ENCODE results near the gene CAMSAP2.
A peak's percentile ranks its signal among the peaks of the same experiment; 100 is the strongest.
"Not testable (repeated sequence)": the region's sequence is repeated elsewhere in the genome, so short reads cannot be mapped to it uniquely, and the experiment has no call there.

The CAMSAP2 gene

DNA sequence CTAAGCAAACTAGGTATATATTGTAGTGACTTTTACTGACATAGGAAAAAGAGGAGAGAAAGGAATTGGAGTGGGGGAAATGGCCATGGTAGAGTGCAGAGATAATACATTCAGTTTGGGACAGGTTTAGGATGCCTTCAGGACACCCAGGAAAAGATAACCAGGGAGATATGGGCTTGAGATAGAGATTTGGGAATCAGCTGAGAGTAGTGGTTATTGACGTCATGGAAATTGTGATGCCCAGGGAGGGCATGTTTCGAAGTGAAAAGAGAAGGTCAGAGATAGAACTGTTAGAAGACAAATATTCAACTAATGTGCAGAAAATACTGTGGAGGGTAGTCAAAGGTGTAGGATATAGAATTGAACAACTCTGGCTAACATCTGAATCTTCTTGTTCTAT lies 40.6 kb downstream of the CAMSAP2 start:
- DNase-seq = no peak

DNA sequence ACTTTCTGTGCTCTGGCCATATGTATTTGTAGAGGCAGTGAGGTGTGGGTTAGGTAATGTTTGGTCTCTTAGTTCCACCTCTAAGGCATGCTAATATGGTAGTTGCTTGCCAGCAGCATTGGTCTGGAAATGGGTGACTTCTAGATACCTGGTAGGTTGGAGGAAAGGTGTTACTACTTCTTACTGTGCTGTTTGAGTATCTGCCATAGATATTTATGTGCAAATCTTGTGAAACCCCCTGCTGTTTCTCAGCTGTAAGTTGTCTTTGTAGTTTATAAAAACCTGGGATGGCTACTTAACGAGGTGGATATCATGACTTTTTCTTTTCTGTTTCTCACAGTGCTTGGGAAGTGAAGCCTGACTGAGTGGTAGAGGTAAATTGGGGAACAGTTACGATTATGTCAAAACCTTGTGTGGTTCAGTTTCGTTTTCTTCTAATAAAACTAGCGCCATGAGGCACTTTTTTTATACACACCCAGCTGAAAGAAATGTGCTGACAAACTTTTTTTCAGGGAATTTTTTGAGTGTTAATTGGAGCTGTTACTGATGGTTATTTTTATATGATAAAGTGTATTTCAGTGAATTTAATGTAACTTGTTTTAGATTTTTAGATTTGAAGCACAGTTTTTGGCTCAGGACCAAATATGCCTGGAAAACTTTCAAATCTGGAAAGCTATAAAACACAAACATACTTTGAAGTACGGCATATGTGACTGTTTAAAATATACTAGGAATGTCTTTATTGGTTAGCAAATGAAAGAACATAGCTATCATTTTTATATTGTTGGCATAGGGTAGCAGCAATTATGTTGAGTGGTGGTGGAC lies 42.1 kb downstream of the CAMSAP2 start:
- peak in 1 of 58 donors; percentile 15 for DNase-seq

DNA sequence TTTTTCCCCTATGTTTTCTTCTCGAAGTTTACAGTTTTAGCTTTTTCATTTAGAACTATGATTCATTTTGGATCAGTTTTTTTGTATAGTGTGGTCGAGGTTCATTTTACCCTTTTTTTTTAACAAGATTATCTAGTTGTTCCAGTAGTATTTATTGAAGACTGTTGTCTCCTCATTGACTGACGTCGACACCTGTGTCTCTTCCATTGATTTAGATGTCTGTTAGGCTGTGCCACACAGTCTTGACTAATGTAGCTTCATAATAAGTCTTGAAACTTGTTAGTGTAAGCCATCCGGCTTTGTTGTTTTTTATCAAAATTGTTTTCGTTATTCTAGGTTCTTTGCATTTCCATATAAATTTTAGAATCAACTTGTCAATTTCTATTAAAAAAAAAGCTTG lies 45.2 kb downstream of the CAMSAP2 start:
- no peak for DNase-seq

DNA sequence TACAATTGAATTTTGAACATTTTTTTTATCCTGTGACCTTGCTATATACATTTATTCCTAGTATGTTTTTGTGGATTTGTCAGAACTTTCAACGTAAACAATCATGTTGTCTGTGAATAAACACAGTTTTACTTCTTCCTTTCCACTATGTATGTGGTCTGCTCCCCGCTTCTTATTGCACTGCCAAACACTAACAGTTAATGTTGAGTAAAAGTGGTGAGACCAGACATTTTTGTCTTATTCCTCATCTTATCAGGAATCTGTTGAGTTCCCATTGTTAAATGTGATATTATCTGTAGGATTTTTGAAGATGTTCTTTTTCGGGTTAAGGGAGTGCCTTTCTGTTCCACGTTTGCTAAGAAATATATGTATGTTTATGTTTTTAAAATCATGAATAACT lies 45.9 kb downstream of the CAMSAP2 start:
- no peak for DNase-seq

DNA sequence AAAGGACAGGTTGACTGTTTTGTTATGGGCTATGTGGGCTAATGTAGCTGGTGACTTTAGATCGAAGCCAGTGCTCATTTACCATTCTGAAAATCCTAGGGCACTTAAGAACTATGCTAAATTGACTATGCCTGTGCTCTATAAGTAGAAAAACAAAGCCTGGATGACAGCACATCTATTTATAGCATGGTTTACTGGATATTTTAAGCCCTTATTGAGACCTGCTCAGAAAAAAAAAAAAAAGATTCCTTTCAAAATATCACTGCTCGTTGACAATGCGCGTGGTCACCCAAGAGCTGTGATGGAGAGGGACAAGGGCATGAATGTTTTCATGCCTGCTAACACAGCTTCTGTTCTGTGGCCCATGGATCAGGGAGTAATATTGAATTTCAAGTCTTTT lies 48.1 kb downstream of the CAMSAP2 start:
- no peak for DNase-seq

DNA sequence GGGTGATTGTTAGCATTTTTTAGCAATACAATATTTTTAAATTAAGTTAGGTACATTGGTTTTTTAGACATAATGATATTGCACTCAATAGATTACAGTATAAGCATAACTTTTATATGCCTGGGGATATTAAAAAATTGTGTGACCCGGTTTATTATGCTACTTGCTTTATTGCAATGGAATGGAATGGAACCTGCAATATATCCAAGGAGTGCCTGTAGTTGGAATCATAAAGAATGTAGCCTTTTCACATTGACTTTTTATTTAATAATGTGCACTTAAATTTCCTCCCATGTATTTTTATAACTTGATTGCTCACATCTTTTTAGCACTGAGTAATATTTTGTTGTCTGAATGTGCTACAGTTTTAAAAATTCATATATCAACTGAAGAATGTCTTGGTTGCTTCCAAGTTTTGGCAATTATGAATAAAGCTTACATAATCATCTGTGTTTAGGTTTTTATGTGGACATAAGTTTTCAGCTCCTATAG lies 49.2 kb downstream of the CAMSAP2 start:
- no peak for DNase-seq

DNA sequence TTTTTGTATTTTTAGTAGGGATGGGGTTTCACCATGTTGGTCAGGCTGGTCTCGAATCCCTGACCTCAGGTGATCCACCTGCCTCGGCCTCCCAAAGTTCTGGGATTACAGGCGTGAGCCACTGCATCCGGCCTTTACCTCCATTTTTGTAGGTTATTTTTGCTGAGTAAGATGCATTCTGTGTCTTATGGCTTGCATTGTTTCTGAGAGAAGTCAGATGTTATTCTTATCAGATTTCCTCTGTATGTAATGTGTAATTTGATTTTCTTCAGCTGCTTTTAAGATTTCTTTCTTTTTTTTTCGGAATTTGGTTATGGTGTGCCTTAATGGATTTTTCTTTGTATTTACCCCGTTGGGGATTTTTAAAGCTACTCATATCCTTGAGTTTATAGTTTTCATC lies 52.3 kb downstream of the CAMSAP2 start:
- not testable (repeated sequence) for DNase-seq

DNA sequence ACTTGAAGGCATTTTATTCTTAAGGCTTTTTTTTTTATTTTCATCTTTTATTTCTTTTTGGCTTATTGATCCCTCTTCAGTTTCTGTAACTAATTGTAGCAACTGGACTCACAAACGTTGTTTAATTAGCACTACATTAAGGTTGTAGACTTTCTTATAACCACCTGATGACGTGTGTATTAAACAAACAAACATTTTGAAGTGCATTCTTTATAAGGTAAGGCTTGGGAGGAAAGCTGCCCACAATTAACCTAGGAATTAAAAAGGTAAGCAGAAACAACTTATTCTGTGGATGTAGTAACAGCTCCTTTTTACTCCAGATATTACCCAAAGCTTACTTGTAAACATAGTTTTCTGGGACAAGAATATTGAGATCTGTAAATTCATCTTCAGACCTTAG lies 55.0 kb downstream of the CAMSAP2 start:
- no peak for DNase-seq

DNA sequence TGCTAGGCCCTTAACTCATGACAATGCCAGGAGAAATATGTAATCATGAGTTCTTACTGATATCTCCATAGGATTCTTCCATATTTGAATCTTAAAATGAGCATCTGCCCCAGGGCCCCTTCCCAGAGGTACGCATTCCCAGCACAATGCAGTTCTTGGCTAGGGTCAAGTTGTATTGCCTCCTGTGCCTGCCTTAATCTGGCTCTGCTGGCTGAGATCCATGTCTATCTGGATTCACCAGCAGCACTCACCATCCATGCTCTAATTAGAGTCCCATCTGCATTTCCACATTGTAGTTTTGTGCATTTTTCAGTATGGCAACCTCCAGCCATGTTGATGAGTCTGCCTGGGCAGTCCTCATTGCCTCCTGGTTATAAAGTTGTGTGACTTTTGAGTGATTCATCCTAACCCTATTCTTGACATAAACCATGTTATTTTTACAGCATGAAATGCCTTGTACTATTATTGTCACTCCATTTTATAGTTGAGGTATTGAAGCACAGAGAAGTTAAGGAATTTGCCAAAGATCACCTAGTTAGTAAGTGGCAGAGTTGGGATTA lies 55.9 kb downstream of the CAMSAP2 start:
- no peak for DNase-seq

DNA sequence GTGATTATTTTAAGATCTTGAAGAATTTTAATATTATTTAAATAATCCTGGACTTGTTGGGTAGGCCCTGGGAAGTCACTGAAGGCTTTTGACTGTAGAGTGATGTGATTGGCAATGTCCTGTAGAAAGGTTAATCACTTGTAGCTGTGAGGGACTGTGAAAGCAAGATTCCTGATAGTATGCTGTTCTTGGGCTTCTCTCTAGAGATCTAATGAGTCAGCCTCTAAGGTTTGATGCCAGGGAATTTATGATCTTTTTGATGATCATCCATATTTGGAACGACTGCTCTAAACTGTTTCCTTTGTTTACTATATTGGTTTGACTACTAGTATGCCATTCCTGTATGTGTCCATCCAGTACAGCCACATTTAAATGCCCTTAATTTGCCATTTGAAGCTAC lies 56.5 kb downstream of the CAMSAP2 start:
- DNase-seq = no peak

DNA sequence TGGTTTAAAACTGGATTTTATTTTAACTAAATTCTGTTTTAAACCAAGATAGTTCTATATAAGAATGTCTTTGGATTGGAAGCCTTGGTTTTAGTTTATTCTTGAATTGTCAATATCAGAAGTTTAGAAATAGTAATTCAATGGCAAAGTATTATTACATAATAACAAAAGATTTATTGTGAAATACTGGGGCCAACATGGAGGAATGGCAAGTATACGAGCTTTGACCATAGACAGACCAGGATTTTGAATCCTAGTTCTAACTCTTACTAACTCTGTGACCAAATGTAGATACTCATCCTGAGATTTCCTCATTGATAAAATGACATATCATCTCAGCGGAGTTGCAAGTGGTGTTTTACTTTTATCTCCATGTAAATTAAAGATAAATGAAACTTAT lies 63.3 kb downstream of the CAMSAP2 start:
- no peak for DNase-seq

DNA sequence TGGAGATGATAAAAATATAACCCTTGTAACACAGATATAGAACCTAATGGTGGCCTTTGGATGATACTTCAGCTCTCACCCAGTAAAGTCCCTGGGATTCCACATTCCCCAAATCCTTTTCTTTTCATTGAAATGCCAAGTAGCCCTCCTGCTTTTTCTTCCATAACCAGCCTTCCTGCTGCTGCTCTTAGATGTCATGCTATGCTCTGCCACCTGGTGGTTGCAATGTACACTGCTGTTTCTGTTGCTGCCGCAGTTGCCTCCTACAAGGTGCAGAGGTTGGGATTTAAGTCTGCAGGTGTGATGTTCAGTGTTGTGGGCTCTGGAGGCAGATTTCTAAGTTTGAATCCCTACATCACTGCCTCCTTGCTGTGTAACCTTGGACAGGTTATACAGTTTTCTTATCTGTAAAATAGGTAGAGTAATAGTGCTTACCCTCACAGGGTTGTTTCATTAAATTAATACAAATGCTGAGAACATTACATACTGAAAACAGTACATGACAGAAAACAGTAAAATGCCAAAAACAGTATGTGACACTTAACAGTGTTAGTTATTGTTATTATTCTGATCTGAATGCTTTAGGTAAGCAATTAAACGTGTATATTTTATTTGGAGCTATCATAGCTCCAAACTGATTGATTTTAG lies 64.3 kb downstream of the CAMSAP2 start:
- DNase-seq = peak in 54 of 58 donors; percentile 0 to 80 (median 48)

DNA sequence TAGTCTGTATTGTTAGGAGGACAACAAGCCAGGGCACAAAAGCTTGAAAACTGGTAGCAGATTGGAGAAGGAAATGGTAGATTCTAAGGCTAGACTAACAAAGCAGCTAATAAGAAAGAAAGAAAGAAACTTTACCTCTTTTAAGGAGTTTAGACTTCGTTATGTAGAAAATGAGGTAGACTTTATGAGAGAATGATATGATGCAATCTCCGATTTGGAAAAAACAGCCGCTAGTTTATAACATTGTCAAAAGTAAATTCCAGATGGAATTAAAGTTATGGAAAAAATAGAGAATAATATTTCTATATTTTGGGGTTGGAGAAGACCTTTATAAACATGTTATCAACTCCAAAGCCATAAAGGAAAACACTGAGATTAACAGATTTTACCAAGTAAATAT lies 67.0 kb downstream of the CAMSAP2 start:
- DNase-seq = no peak

DNA sequence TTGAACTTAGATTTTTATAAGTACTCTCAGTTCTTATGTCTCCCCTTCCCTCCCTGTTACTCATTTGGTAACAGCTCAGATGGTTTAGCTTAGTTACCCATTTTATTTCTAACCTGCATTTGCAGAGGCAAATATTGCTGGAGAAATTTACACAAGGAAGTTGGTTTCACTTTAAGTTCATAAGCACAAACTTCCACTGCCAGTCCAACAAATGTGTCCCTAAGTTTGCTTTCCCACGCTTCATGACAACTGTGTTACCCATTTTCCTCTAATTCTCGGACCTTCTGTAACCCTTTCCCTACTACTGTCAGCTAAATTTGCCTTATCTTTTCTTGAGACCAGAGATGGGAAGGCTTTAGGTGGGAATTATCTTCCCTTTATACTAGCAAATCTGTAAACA lies 70.2 kb downstream of the CAMSAP2 start:
- no peak for DNase-seq

DNA sequence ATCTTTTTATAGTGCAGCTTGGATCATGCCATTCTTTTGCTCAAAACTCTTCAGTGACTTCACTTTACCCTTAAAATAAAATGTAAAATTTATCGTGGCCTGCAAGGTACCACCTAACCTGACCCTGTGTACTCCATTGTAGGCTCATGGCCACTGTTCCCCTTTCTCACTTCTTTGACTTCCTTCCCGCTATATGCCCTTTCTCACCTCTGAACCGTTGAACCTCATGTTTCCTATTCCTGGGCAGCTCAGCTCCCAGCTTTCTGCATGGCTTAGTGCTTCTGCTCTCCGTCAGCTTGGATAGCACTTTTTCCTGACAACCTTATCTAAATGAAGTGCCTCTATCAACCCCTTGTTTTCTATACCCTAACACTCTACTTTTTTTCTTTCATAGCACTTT lies 73.0 kb downstream of the CAMSAP2 start:
- no peak for DNase-seq

DNA sequence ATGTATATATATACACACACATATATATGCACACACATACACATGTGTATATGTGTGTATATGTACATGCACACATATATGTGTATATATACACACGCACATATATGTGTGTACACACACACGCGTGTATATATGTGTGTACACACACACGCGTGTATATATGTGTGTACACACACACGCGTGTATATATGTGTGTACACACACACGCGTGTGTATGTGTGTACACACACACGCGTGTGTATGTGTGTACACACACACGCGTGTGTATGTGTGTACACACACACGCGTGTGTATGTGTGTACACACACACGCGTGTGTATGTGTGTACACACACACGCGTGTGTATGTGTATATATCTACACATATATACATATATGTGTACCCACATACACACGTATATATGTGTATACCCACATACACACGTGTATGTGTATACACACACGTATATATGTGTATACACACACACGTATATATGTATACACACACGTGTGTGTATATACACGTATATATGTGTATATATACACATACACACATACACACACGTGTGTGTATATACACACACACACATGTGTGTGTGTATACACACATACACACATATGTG lies 78.0 kb downstream of the CAMSAP2 start:
- not testable (repeated sequence) for DNase-seq

DNA sequence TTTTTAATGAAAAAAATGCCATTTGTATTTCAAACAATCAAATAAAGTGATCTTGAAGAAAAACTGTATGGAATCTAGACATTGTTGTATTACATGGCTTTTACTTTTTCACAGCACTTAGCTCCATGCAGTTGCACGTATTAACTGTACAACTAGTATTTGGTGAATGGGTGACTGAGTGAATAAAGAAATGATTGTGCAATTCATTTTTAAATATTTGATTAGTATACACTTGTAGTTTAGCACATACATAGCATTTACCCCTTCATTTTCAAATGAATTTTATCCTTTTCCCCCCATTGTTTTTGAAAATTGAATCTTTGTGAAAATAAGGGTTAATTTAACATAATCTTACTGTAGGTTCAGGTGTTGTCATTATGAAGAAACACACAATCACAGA lies 79.6 kb downstream of the CAMSAP2 start:
- no peak for DNase-seq

DNA sequence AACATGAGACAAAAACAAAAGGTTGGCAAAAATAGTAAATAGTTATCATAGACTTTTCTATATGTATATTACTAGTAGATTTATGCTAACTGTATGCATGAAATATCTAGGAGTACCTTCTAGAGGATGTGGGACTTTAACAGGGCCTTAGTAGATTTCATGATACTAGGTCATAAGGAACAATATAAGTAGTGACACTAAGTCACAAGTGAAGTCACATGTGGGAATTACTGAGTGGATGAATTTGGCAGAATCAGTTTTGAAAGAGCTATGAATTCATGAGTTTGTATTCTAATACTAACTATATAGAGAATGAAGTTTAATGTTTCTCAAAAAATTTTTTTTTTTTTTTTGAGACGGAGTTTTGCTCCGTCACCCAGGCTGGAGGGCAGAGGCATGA lies 81.0 kb downstream of the CAMSAP2 start:
- no peak for DNase-seq

DNA sequence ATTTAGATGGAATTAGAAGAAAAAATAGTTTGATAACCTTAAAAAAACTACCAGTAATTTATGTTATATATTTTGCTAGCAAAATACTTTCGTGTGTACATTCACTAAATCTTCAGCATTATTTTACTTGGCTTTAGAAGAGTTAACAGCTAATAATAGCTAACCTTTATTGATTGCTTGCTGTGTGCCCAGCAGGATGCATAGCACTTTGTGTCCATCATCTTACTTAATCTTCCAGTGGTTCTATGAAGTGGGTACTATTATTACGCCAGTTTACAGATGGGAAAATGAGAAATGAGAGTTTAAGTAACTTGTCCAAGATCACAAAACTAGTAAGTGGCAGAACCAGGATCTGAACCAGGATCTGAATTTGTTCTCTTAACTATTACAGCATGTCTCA lies 92.4 kb downstream of the CAMSAP2 start:
- no peak for DNase-seq

DNA sequence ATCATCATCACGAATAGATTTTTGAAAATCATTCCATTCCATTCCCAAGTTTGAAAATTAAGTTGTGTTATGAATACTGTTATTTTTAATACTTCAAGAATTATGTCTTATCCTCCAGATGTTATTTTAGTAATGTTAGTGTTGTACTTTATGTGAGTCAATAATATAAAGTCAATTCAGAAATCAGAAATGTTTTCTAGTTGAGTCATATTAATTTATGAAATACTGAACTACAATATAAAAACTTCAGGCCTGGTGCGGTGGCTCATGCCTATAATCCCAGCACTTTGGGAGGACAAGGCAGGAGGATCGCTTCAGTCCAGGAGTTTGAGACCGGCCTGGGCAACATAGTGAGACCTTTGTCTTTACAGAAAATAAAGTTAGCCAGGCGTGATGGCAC lies 95.7 kb downstream of the CAMSAP2 start:
- DNase-seq = no peak

DNA sequence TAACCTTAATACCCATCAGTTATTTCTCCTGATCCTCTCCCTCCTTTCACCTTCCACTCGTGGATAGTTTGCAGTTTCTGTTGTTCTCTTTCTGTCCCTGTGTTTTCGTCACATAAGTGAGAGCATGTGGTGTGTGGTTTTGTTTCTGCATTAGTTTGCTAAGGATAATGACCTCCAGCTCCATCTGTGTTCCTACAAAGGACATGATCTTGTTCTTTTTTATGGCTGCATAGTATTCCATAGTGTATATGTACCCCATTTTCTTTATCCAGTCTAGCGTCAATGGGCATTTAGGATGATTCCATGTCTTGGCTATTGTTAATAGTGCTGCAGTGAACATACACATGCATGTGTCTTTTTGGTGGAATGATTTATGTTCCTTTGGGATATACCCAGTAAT lies 97.5 kb downstream of the CAMSAP2 start:
- no peak for DNase-seq

DNA sequence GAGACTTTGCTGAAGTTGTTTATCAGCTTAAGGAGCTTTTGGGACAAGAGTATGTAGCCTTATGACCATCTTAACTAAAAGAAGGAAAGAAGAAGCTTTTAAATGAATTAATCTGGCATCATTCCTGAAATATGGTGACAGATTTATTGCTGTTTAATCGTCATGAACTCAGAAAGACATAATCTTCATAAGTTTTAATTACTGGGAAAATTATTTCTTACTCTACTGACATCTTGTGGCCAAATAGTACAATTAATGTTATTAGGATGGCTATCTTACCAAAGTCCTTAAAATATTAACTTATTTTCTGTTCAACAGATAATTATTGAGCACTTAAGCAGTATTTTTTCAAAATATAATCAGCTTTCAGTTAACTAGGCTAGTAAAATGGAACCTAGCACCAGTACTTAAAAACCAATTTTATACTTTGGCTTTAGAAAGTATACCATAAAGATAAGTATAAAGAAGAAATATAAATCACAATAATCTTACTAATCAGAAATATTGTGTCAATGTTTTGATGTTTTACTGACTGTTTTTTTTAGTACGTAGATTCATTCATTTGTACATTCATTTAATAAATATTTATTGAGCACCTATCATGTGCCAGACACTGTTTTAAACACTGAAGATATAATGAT lies 99.4 kb downstream of the CAMSAP2 start:
- no peak for DNase-seq
